H1 (cell line): ENCODE results near the gene TRHDE. TPM values are rescaled to one million over a fixed set of nuclear protein-coding genes. Genes with fewer than 3 reads are reported as not detected.

ENCODE experiments used
- CTCF ChIA-PET: fragments of 300-600 bp; sonication (Branson Sonifier 250); formaldehyde crosslinking; loops from one replicate; lab custom pipeline; 2021; ENCODE audit not compliant: partially characterized antibody; lab: Charles Lee
- POLR2A ChIA-PET: fragments of 300-600 bp; sonication (Branson Sonifier 250); formaldehyde crosslinking; loops from one replicate; lab custom pipeline; 2021; ENCODE audit warnings: inconsistent platforms; ENCODE audit not compliant: partially characterized antibody; lab: Charles Lee
- DNase-seq, 2 experiments: peaks; one replicate each; pipeline versions ENCODE4 v3.0.0 to v3.0.0-alpha.2; 2010 to 2022; ENCODE audit warnings: low spot score in 2 of 2, low read depth in 1 of 2, mixed read lengths in 1 of 2
- FAIRE-seq: peaks from 2 replicates; lab custom pipeline; 2011; peaks lifted over from hg19 to GRCh38; lab: Jason Lieb, UNC
- H2AFZ ChIP-seq: 2 replicates; pipeline ENCODE4 v1.8.1; 2012; ENCODE audit warnings: low read length, inconsistent platforms
- H2AK5ac ChIP-seq: 2 replicates; pipeline ENCODE4 v1.6.1; 2013; ENCODE audit warnings: low read depth, low read length
- H2BK120ac ChIP-seq: replicated peaks from 2 replicates; pipeline ENCODE3; 2013; ENCODE audit warnings: low read depth, low read length, inconsistent platforms
- H2BK12ac ChIP-seq: 2 replicates; pipeline ENCODE4 v1.6.1; 2013; ENCODE audit warnings: low read depth, low read length
- H2BK15ac ChIP-seq: 2 replicates; pipeline ENCODE4 v1.6.1; 2013; ENCODE audit warnings: low read length
- H2BK20ac ChIP-seq: 2 replicates; pipeline ENCODE4 v1.6.1; 2013; ENCODE audit warnings: low read length
- H2BK5ac ChIP-seq: 2 replicates; pipeline ENCODE4 v1.6.1; 2013; ENCODE audit warnings: low read depth, low read length
- H3K14ac ChIP-seq: 2 replicates; pipeline ENCODE4 v1.6.1; 2013; ENCODE audit warnings: inconsistent platforms; ENCODE audit not compliant: insufficient read length
- H3K18ac ChIP-seq: 2 replicates; pipeline ENCODE4 v1.6.1; 2013; ENCODE audit warnings: low read length; ENCODE audit errors: extremely low read depth
- H3K23ac ChIP-seq: 2 replicates; pipeline ENCODE4 v1.6.1; 2013; ENCODE audit warnings: inconsistent platforms; ENCODE audit not compliant: insufficient read length
- H3K23me2 ChIP-seq: 2 replicates; pipeline ENCODE4 v1.6.1; 2013; ENCODE audit warnings: low read depth, low read length
- H3K27ac ChIP-seq: 2 replicates; pipeline ENCODE4 v1.6.1; 2011; ENCODE audit warnings: low read depth, low read length, inconsistent platforms
- H3K27me3 ChIP-seq, 4 experiments: replicated peaks in 1 of 4; 1 replicate in 1 of 4; 2 replicates in 3 of 4; pipeline versions ENCODE4 v1.6.1 to v1.8.1; 2011 to 2013; ENCODE audit warnings: low read length in 3 of 4, mild to moderate bottlenecking in 3 of 4, inconsistent platforms in 2 of 4, mixed read lengths in 2 of 4, moderate library complexity in 1 of 4; ENCODE audit not compliant: control insufficient read depth in 3 of 4, insufficient read depth in 3 of 4; ENCODE audit errors: extremely low read depth in 1 of 4
- H3K36me3 ChIP-seq, 4 experiments: 2 replicates each; pipeline versions ENCODE4 v1.6.1 to v1.8.1; 2011 to 2013; ENCODE audit warnings: mild to moderate bottlenecking in 4 of 4, low read length in 3 of 4, moderate library complexity in 2 of 4, control low read depth in 1 of 4, inconsistent platforms in 1 of 4; ENCODE audit not compliant: insufficient read depth in 4 of 4, control insufficient read depth in 2 of 4
- H3K4ac ChIP-seq: replicated peaks from 2 replicates; pipeline ENCODE3; 2013; ENCODE audit warnings: low read length, low read depth, mixed read lengths, inconsistent platforms; ENCODE audit not compliant: insufficient read length
- H3K4me1 ChIP-seq, 4 experiments: replicated peaks in 1 of 4; 1 replicate in 1 of 4; 2 replicates in 3 of 4; pipeline versions ENCODE4 v1.6.1 to v1.8.1; 2011 to 2013; ENCODE audit warnings: low read length in 3 of 4, inconsistent platforms in 2 of 4, mixed read lengths in 1 of 4; ENCODE audit not compliant: insufficient read depth in 4 of 4, control insufficient read depth in 3 of 4
- H3K4me2 ChIP-seq, 2 experiments: 2 replicates each; pipeline versions ENCODE4 v1.6.1 to v1.8.1; 2011 to 2013; ENCODE audit warnings: low read depth in 2 of 2, low read length in 2 of 2, control low read depth in 1 of 2, inconsistent platforms in 1 of 2, mild to moderate bottlenecking in 1 of 2; ENCODE audit not compliant: insufficient read depth in 1 of 2
- H3K4me3 ChIP-seq, 4 experiments: fragments of 200-600, 300-600 bp in 1 of 4; sonication (generic), shearing (Covaris generic), sonication (Bioruptor Twin) in 1 of 4; 2 replicates each; pipeline versions ENCODE4 v1.5.1 to v1.8.1; 2011 to 2016; ENCODE audit warnings: low read length in 4 of 4, low read depth in 3 of 4, control low read depth in 2 of 4, inconsistent platforms in 2 of 4, mild to moderate bottlenecking in 2 of 4, mixed read lengths in 1 of 4, moderate library complexity in 1 of 4; ENCODE audit not compliant: insufficient read depth in 2 of 4; ENCODE audit errors: extremely low read depth in 1 of 4
- H3K56ac ChIP-seq: replicated peaks from 2 replicates; pipeline ENCODE3; 2013; ENCODE audit warnings: low read depth, mild to moderate bottlenecking, mixed read lengths, low read length, inconsistent platforms; ENCODE audit not compliant: insufficient read length
- H3K79me1 ChIP-seq: 2 replicates; pipeline ENCODE4 v1.6.1; 2013; ENCODE audit warnings: low read depth, low read length, control low read depth
- H3K79me2 ChIP-seq, 2 experiments: 2 replicates each; pipeline versions ENCODE4 v1.6.1 to v1.8.1; 2012 to 2013; ENCODE audit warnings: low read length in 2 of 2, mild to moderate bottlenecking in 2 of 2, inconsistent platforms in 1 of 2; ENCODE audit not compliant: insufficient read depth in 2 of 2, control insufficient read depth in 1 of 2
- H3K9ac ChIP-seq, 4 experiments: replicated peaks in 1 of 4; 1 replicate in 1 of 4; 2 replicates in 3 of 4; pipeline versions ENCODE4 v1.6.1 to v1.8.1; 2011 to 2013; ENCODE audit warnings: low read depth in 3 of 4, low read length in 3 of 4, control low read depth in 2 of 4, mild to moderate bottlenecking in 2 of 4, moderate library complexity in 2 of 4, inconsistent platforms in 1 of 4; ENCODE audit errors: extremely low read depth in 1 of 4
- H3K9me3 ChIP-seq, 2 experiments: 2 replicates each; pipeline versions ENCODE4 v1.6.1 to v1.8.1; 2012 to 2013; ENCODE audit warnings: mild to moderate bottlenecking in 2 of 2, moderate library complexity in 2 of 2, control low read depth in 1 of 2, inconsistent platforms in 1 of 2, low read depth in 1 of 2, low read length in 1 of 2, mixed read lengths in 1 of 2; ENCODE audit not compliant: insufficient read depth in 2 of 2
- H4K20me1 ChIP-seq, 2 experiments: replicated peaks in 1 of 2; 2 replicates each; pipeline versions ENCODE3 to v1.8.1; 2011 to 2013; ENCODE audit warnings: inconsistent platforms in 2 of 2, low read length in 2 of 2, mild to moderate bottlenecking in 1 of 2; ENCODE audit not compliant: insufficient read depth in 2 of 2, control insufficient read depth in 1 of 2
- H4K5ac ChIP-seq: 2 replicates; pipeline ENCODE4 v1.6.1; 2013; ENCODE audit warnings: low read length, low read depth, mixed read lengths, inconsistent platforms; ENCODE audit not compliant: insufficient read length
- H4K8ac ChIP-seq: 2 replicates; pipeline ENCODE4 v1.8.0; 2013; ENCODE audit warnings: mild to moderate bottlenecking, moderate library complexity, low read length, inconsistent platforms; ENCODE audit not compliant: insufficient read depth; ENCODE audit errors: extremely low read depth
- H4K91ac ChIP-seq: replicated peaks from 2 replicates; pipeline ENCODE3; 2013; ENCODE audit warnings: low read length, mixed read lengths, inconsistent platforms; ENCODE audit not compliant: insufficient read length
- ASH2L ChIP-seq: fragments of 200-600, 300-600 bp; sonication (generic); IDR thresholded peaks from one replicate; pipeline ENCODE4 v1.7.1; 2017; ENCODE audit warnings: low read length
- ATF3 ChIP-seq: IDR thresholded peaks from 2 replicates; pipeline ENCODE4 v1.6.1; 2011; ENCODE audit warnings: low read depth, mild to moderate bottlenecking, low read length; ENCODE audit not compliant: insufficient read depth
- BRCA1 ChIP-seq: IDR thresholded peaks from 2 replicates; pipeline ENCODE4 v1.6.1; 2012; ENCODE audit warnings: low read depth, low read length, improper control_type of control experiment
- CHD1 ChIP-seq: IDR thresholded peaks from 2 replicates; pipeline ENCODE4 v1.6.1; 2012; ENCODE audit warnings: low read depth, low read length, improper control_type of control experiment
- CTBP2 ChIP-seq: IDR thresholded peaks from 2 replicates; pipeline ENCODE4 v1.7.0; 2011; ENCODE audit warnings: borderline replicate concordance, mild to moderate bottlenecking, moderate library complexity, mixed read lengths, low read length; ENCODE audit not compliant: insufficient read depth, insufficient read length
- EGR1 ChIP-seq: IDR thresholded peaks from 2 replicates; pipeline ENCODE4 v1.6.1; 2011; ENCODE audit warnings: low read depth, low read length, borderline replicate concordance
- GABPA ChIP-seq: IDR thresholded peaks from 2 replicates; pipeline ENCODE4 v1.6.1; 2011; ENCODE audit warnings: mild to moderate bottlenecking, low read length, moderate library complexity, borderline replicate concordance; ENCODE audit not compliant: insufficient read depth
- KDM5A ChIP-seq: fragments of 200-600 bp; IDR thresholded peaks from 2 replicates; pipeline ENCODE4 v1.7.1; 2012; ENCODE audit warnings: mild to moderate bottlenecking, low read length, inconsistent platforms, mixed read lengths
- POLR2A ChIP-seq, 2 experiments: IDR thresholded peaks; 1 replicate in 1 of 2; 2 replicates in 1 of 2; pipeline ENCODE4 v1.6.1; 2011; ENCODE audit warnings: low read depth in 2 of 2, low read length in 2 of 2, mild to moderate bottlenecking in 2 of 2; ENCODE audit errors: control extremely low read depth in 1 of 2
- POLR2AphosphoS5 ChIP-seq: IDR thresholded peaks from 2 replicates; pipeline ENCODE4 v1.6.1; 2011; ENCODE audit warnings: low read depth, low read length
- RNF2 ChIP-seq: fragments of 200-900, 300-1000 bp; sonication (generic); IDR thresholded peaks from 2 replicates; pipeline ENCODE4 v1.7.1; 2016; ENCODE audit warnings: borderline replicate concordance, low read depth, mild to moderate bottlenecking, antibody characterized with exemption, low read length; ENCODE audit not compliant: poor library complexity, severe bottlenecking; ENCODE audit errors: missing control alignments
- RXRA ChIP-seq: IDR thresholded peaks from 2 replicates; pipeline ENCODE4 v1.6.1; 2011; ENCODE audit warnings: low read depth, mild to moderate bottlenecking, low read length, moderate library complexity; ENCODE audit not compliant: insufficient read depth
- SUZ12 ChIP-seq: fragments of 200-600 bp; sonication (generic); IDR thresholded peaks from 2 replicates; pipeline ENCODE4 v1.6.1; 2012; ENCODE audit warnings: mild to moderate bottlenecking, inconsistent platforms, low read length, moderate library complexity, mixed read lengths
- TBP ChIP-seq: IDR thresholded peaks from 2 replicates; pipeline ENCODE4 v1.6.1; 2011; ENCODE audit warnings: low read depth, low read length, improper control_type of control experiment
- TEAD4 ChIP-seq: IDR thresholded peaks from 2 replicates; pipeline ENCODE4 v1.6.1; 2012; ENCODE audit warnings: low read depth, low read length, inconsistent platforms, mixed read lengths
- YY1 ChIP-seq: IDR thresholded peaks from 2 replicates; pipeline ENCODE4 v1.6.1; 2011; ENCODE audit warnings: low read depth, mild to moderate bottlenecking, low read length
- polyA plus RNA-seq, 7 experiments: library from polyadenylated mRNA; depleted of rRNA in 3 of 7; stranded (reverse) in 5 of 7; unstranded in 2 of 7; fragments of >200 nt in 5 of 7; fragments of 200-250 nt in 2 of 7; gene quantifications; 1 replicate in 5 of 7; 2 replicates in 1 of 7; 4 replicates in 1 of 7; pipeline versions ENCODE4 v1.2.1 to v1.2.3, GENCODE V29; 2011 to 2013; ENCODE audit warnings: missing spikeins in 2 of 7, mixed read lengths in 2 of 7
- total RNA-seq: library from RNA; stranded (reverse); fragmentation: NEBNext Ultra II Directional; extraction: Animal tissue kit (Norgen Biotek cat#: 25700); gene quantifications from 2 replicates; pipeline ENCODE4 v1.2.1, GENCODE V29; 2021

The TRHDE gene
- total and polyA plus RNA-seq, 2 of the 8 experiments (the other 6 are each of a cell fraction or from before 2014, with no cell fraction given), result 1.3 to 5.0 TPM

- Histone ChIP-seq H3K9ac (no peak overlapping the region), H2AFZ (no peak overlapping the region), H3K14ac (no peak overlapping the region), H3K27ac (no peak overlapping the region), H2BK5ac (no peak overlapping the region), H3K79me1 (no peaks in the 10 kb centered on the region), H2BK15ac (no peak overlapping the region), H2BK12ac (no peak overlapping the region), H2AK5ac (no peak overlapping the region), H2BK20ac (no peak overlapping the region), H3K56ac (no peak overlapping the region), H3K4me1 (no peaks in the 10 kb centered on the region), H4K20me1 (no peaks in the 10 kb centered on the region), H3K18ac (no peak overlapping the region), H3K9me3 (no peaks in the 10 kb centered on the region), H3K79me2 (no peaks in the 10 kb centered on the region), H4K8ac (no peak overlapping the region), H3K4ac (no peak overlapping the region), H2BK120ac (no peak overlapping the region), H3K23me2 (no peaks in the 10 kb centered on the region; the same call in 1 of the 2 replicates), H3K4me2 (no peak overlapping the region), H3K4me3 (no peak overlapping the region), H3K36me3 (no peaks in the 10 kb centered on the region), H3K27me3 (no peaks in the 10 kb centered on the region), H4K91ac (no peak overlapping the region), H3K23ac (no peak overlapping the region), H4K5ac (no peak overlapping the region)
- POLR2A ChIA-PET, result no interaction called here
- no peak for TF ChIP-seq CHD1
- no peak for TF ChIP-seq BRCA1
- TF ChIP-seq YY1, result no peak
- no peak for TF ChIP-seq POLR2AphosphoS5
- TF ChIP-seq SUZ12, result no peak
- no peak for TF ChIP-seq ATF3
- TF ChIP-seq TBP, result no peak
- TF ChIP-seq RXRA, result no peak
- no peak for TF ChIP-seq POLR2A (IDR thresholded peaks at IDR 0.05; ENCODE audit: control extremely low read depth in 1 of 2, low read depth in 2 of 2, low read length in 2 of 2)
- TF ChIP-seq RNF2, result no peak
- TF ChIP-seq KDM5A, result no peak
- TF ChIP-seq TEAD4, result no peak
- TF ChIP-seq EGR1, result no peak
- TF ChIP-seq GABPA, result no peak
- TF ChIP-seq ASH2L, result no peak
- TF ChIP-seq CTBP2, result no peak
- DNase-seq (no peak), FAIRE-seq (no peak)
- CTCF ChIA-PET, result interaction anchor here (0.6 kb wide), 1 partner anchor 44 kb away, joined by 3 read pairs; no protein-coding TSS in a partner anchor
Observed at GRCh38 chr12:72681028-72681427, 408.9 kb downstream of the TRHDE start.
